HepG2 (cell line): ENCODE measurements around the gene CYP2J2. TPM values are rescaled to one million over a fixed set of nuclear protein-coding genes. Genes with fewer than 3 reads are reported as not detected.

ENCODE experiments used
- ATAC-seq: fragments of 200-7000 bp; cut with Tn5 transposase; 3 replicates; pipeline ENCODE4 v1.9.1; 2020; ENCODE audit warnings: mild to moderate bottlenecking, moderate library complexity
- BruUV-seq: library from RNA; stranded (reverse); fragments of 400-500 nt; replicated peaks from 2 replicates; lab custom pipeline; 2021; lab: Mats Ljungman, UMichigan
- CTCF ChIA-PET: fragments of 300-600 bp; formaldehyde crosslinking; extraction: SDS; loops from one replicate; lab custom pipeline; 2021; ENCODE audit warnings: low total read pairs, inconsistent platforms, low intra/inter-chr PET ratio; lab: Yijun Ruan, JAX
- POLR2A ChIA-PET: fragments of 350-600 bp; sonication (Branson Sonifier 250); formaldehyde crosslinking; loops from one replicate; lab custom pipeline; 2020; ENCODE audit warnings: antibody characterized with exemption, inconsistent platforms; lab: Yijun Ruan, JAX
- DNase-seq: peaks from one replicate; pipeline ENCODE4 v3.0.0-alpha.2; 2015; ENCODE audit warnings: low spot score
- FAIRE-seq: peaks from 3 replicates; lab custom pipeline; 2011; peaks lifted over from hg19 to GRCh38; lab: Jason Lieb, UNC
- H2AFZ ChIP-seq: one replicate; pipeline ENCODE4 v1.6.1; 2011; ENCODE audit warnings: low read length, inconsistent platforms
- H3K27ac ChIP-seq: fragments of 300-600 bp; 3 replicates; pipeline ENCODE4 v1.8.0; 2011; ENCODE audit warnings: mixed run types, mild to moderate bottlenecking, mixed read lengths, low read length, inconsistent platforms; ENCODE audit not compliant: insufficient read depth; ENCODE audit errors: extremely low read length
- H3K27me3 ChIP-seq, 2 experiments: fragments of 200-600 bp in 1 of 2; 2 replicates in 1 of 2; 3 replicates in 1 of 2; pipeline versions ENCODE4 v1.6.0 to v1.8.0; 2011; ENCODE audit warnings: low read length in 2 of 2, mild to moderate bottlenecking in 2 of 2, moderate library complexity in 2 of 2, inconsistent platforms in 1 of 2; ENCODE audit not compliant: insufficient read depth in 2 of 2, control insufficient read depth in 1 of 2
- H3K36me3 ChIP-seq, 2 experiments: fragments of 200-600 bp in 1 of 2; replicated peaks in 1 of 2; 2 replicates in 1 of 2; 3 replicates in 1 of 2; pipeline versions ENCODE4 v1.5.1 to v1.8.0; 2011; ENCODE audit warnings: low read length in 2 of 2, inconsistent platforms in 1 of 2; ENCODE audit not compliant: insufficient read depth in 2 of 2, control insufficient read depth in 1 of 2
- H3K4me1 ChIP-seq: 2 replicates; pipeline ENCODE4 v1.5.1; 2012; ENCODE audit warnings: low read length, inconsistent platforms; ENCODE audit not compliant: insufficient read depth
- H3K4me2 ChIP-seq: 2 replicates; pipeline ENCODE4 v1.6.0; 2011; ENCODE audit warnings: low read depth, low read length, inconsistent platforms
- H3K4me3 ChIP-seq, 3 experiments: fragments of 200-600 bp in 1 of 3; sonication (generic), shearing (Covaris generic) in 1 of 3; replicated peaks in 1 of 3; 2 replicates each; pipeline ENCODE4 v1.5.1; 2011 to 2016; ENCODE audit warnings: low read length in 3 of 3, inconsistent platforms in 2 of 3, low read depth in 2 of 3, mild to moderate bottlenecking in 2 of 3, control low read depth in 1 of 3, mixed read lengths in 1 of 3; ENCODE audit not compliant: insufficient read depth in 1 of 3
- H3K79me2 ChIP-seq: one replicate; pipeline ENCODE4 v1.6.1; 2011; ENCODE audit warnings: low read length, inconsistent platforms; ENCODE audit not compliant: insufficient read depth
- H3K9ac ChIP-seq: 2 replicates; pipeline ENCODE4 v1.6.0; 2011; ENCODE audit warnings: mild to moderate bottlenecking, low read depth, low read length, inconsistent platforms; ENCODE audit not compliant: insufficient read depth
- H3K9me3 ChIP-seq: 2 replicates; pipeline ENCODE4 v1.5.1; 2012; ENCODE audit warnings: mild to moderate bottlenecking, low read length
- H4K20me1 ChIP-seq: 2 replicates; pipeline ENCODE4 v1.6.0; 2011; ENCODE audit warnings: inconsistent platforms, mild to moderate bottlenecking, low read length, moderate library complexity; ENCODE audit not compliant: insufficient read depth
- CEBPB ChIP-seq: IDR thresholded peaks from 2 replicates; pipeline ENCODE4 v1.6.1; 2011; ENCODE audit warnings: low read depth, low read length, improper control_type of control experiment, borderline replicate concordance
- KAT8 ChIP-seq: IDR thresholded peaks from 2 replicates; pipeline ENCODE4 v1.6.1; 2016; ENCODE audit warnings: missing genetic modification reagents, missing compliant biosample characterization
- KLF16 ChIP-seq, 2 experiments: sonication (generic) in 1 of 2; formaldehyde crosslinking in 1 of 2; IDR thresholded peaks; 2 replicates each; pipeline versions ENCODE4 v1.6.1 to v1.8.0; 2016 to 2023; ENCODE audit warnings: missing genetic modification reagents in 2 of 2, missing compliant biosample characterization in 1 of 2
- NFATC3 ChIP-seq: sonication (generic); formaldehyde crosslinking; IDR thresholded peaks from 2 replicates; pipeline ENCODE4 v1.5.1; 2020; ENCODE audit warnings: mild to moderate bottlenecking, missing genetic modification reagents
- SMAD3 ChIP-seq: sonication (generic); formaldehyde crosslinking; IDR thresholded peaks from 2 replicates; pipeline ENCODE4 v1.4.0; 2020; ENCODE audit warnings: missing genetic modification reagents
- ZNF329 ChIP-seq: sonication (generic); formaldehyde crosslinking; IDR thresholded peaks from 2 replicates; pipeline ENCODE4 v1.9.0; 2021; ENCODE audit warnings: low read depth, mild to moderate bottlenecking, missing genetic modification reagents
- ZNF337 ChIP-seq: sonication (generic); formaldehyde crosslinking; IDR thresholded peaks from 2 replicates; pipeline ENCODE4 v1.5.1; 2020; ENCODE audit warnings: missing genetic modification reagents, low read depth, mild to moderate bottlenecking, borderline replicate concordance
- ZNF468 ChIP-seq: sonication (generic); formaldehyde crosslinking; IDR thresholded peaks from 2 replicates; pipeline ENCODE4 v1.8.0; 2022; ENCODE audit warnings: mild to moderate bottlenecking, moderate library complexity, missing genetic modification reagents
- ZNF513 ChIP-seq: sonication (generic); formaldehyde crosslinking; conservative IDR thresholded peaks from 2 replicates; pipeline ENCODE4 v1.5.0; 2020; ENCODE audit warnings: missing genetic modification reagents
- WGBS: methylation state at CpG from one replicate; pipeline ENCODE4 v1.1.6; 2017; ENCODE audit warnings: low lambda C conversion rate; 5-methylcytosine and 5-hydroxymethylcytosine counted together
- in situ Hi-C: cut with HindIII; loops from 2 replicates; pipeline ENCODE4 v1.10.0; 2017; ENCODE audit warnings: low pct_unique_long_range_greater_than_20kb; ENCODE audit not compliant: extremely low pct_ligation_motif_present
- intact Hi-C: fragments of 100-400 bp; cut with micrococcal nuclease; formaldehyde crosslinking; loops from one replicate; pipeline ENCODE4 v1.10.0; 2022; ENCODE audit not compliant: unreplicated experiment
- polyA plus RNA-seq, 8 experiments: library from polyadenylated mRNA; depleted of rRNA in 3 of 8; stranded (reverse) in 7 of 8; unstranded in 1 of 8; fragments of >200 nt; fragmentation: Illumina TruSeq in 4 of 8; extraction: Trizol in 4 of 8; gene quantifications; 2 replicates each; pipeline versions ENCODE4 v1.2.1 to v1.2.3, GENCODE V29; 2011 to 2016; ENCODE audit warnings: low read depth in 4 of 8, missing spikeins in 1 of 8, mixed read lengths in 1 of 8; ENCODE audit not compliant: insufficient read depth in 1 of 8
- total RNA-seq, 5 experiments: library from RNA; depleted of rRNA; stranded (reverse); fragments of >200 nt; fragmentation: Illumina TruSeq; extraction: Trizol; gene quantifications; 2 replicates each; pipeline ENCODE4 v1.2.3, GENCODE V29; 2016; ENCODE audit warnings: low read depth in 1 of 5

The CYP2J2 gene
- total and polyA plus RNA-seq, 2 of the 13 experiments (the other 11 are each of a cell fraction or from before 2014, with no cell fraction given), result 2.1 to 5.9 TPM

- Histone ChIP-seq H3K27me3 (no peaks in the 10 kb centered on the region; a peak in 1 of 5 replicates), H4K20me1 (no peaks in the 10 kb centered on the region), H3K4me2 (no peak overlapping the region), H3K9me3 (no peaks in the 10 kb centered on the region), H3K4me3 (no peak overlapping the region), H3K27ac (no peak overlapping the region), H2AFZ (no peak overlapping the region), H3K4me1 (no peaks in the 10 kb centered on the region), H3K9ac (no peak overlapping the region), H3K79me2 (no peaks in the 10 kb centered on the region), H3K36me3 (peaks cover 4 to 49% of the 10 kb centered on the region in 2 experiments)
- ATAC-seq (no peak), FAIRE-seq (no peak), DNase-seq (no peak)
- no peak for TF ChIP-seq CEBPB
- no peak for TF ChIP-seq KLF16 (CRISPR knock-in tag; IDR thresholded peaks at IDR 0.05)
- TF ChIP-seq KAT8 (CRISPR knock-in tag), result no peak
- TF ChIP-seq ZNF329 (CRISPR knock-in tag), result no peak
- TF ChIP-seq SMAD3, result no peak
- no peak for TF ChIP-seq ZNF337 (CRISPR knock-in tag)
- no peak for TF ChIP-seq NFATC3 (CRISPR knock-in tag)
- TF ChIP-seq ZNF468 (CRISPR knock-in tag), result no peak
- no peak for TF ChIP-seq ZNF513 (CRISPR knock-in tag)
- BruUV-seq, result no TSS peak
- WGBS, result 100% methylated on average over 2 of the region's 2 CpGs
- intact Hi-C loops (no loop called here), in situ Hi-C loops (no loop called here)
- POLR2A ChIA-PET, result no interaction called here
- CTCF ChIA-PET, result no interaction called here
These were observed 60.1 kb downstream of the CYP2J2 start for GRCh38 chr1:59866462-59866861.
